Stimulated activated CD4-positive, alpha-beta T cell treated with anti-CD3 and anti-CD28 coated beads, Interleukin-2, amount 100 ng/mL, for 4 hours (primary cell): ENCODE results near the gene OPA1.

ENCODE experiments used
- DNase-seq: peaks from one replicate; pipeline ENCODE4 v3.0.0-alpha.2; 2020; ENCODE audit warnings: low read depth

The OPA1 gene

GRCh38 chr3:193655831-193656433 lies 62.9 kb downstream of the OPA1 start:
- DNase-seq, result no peak

- DNase-seq, result no peak
These were observed 63.4 kb downstream of the OPA1 start for GRCh38 chr3:193656445-193656844.

GRCh38 chr3:193656878-193657282 lies 63.9 kb downstream of the OPA1 start:
- DNase-seq, result no peak

- DNase-seq, result no peak
These were observed 67.2 kb downstream of the OPA1 start for GRCh38 chr3:193660171-193660570.

- DNase-seq, result no peak
These were observed 67.8 kb downstream of the OPA1 start for GRCh38 chr3:193660698-193661411.

GRCh38 chr3:193662757-193663322 lies 69.8 kb downstream of the OPA1 start:
- DNase-seq, result no peak

GRCh38 chr3:193665370-193665989 lies 72.5 kb downstream of the OPA1 start:
- no peak for DNase-seq

GRCh38 chr3:193673845-193674244 lies 80.8 kb downstream of the OPA1 start:
- DNase-seq, result no peak

- no peak for DNase-seq
These were observed 81.7 kb downstream of the OPA1 start for GRCh38 chr3:193674714-193675113.

GRCh38 chr3:193677734-193678133 lies 84.7 kb downstream of the OPA1 start:
- no peak for DNase-seq

- no peak for DNase-seq
These were observed 87.2 kb downstream of the OPA1 start for GRCh38 chr3:193680220-193680619.

- no peak for DNase-seq
These were observed 88.6 kb downstream of the OPA1 start for GRCh38 chr3:193681631-193682030.

- no peak for DNase-seq
These were observed 93.9 kb downstream of the OPA1 start for GRCh38 chr3:193686665-193687483.

- DNase-seq, result no peak
These were observed 96.1 kb downstream of the OPA1 start for GRCh38 chr3:193688834-193689714.

- DNase-seq, result no peak
These were observed 100.8 kb downstream of the OPA1 start for GRCh38 chr3:193693774-193694173.

GRCh38 chr3:193701953-193702635 lies 109.1 kb downstream of the OPA1 start:
- no peak for DNase-seq

- DNase-seq, result no peak
These were observed 110.0 kb downstream of the OPA1 start for GRCh38 chr3:193702967-193703366.

- DNase-seq, result no peak
These were observed 111.4 kb downstream of the OPA1 start for GRCh38 chr3:193704431-193704830.

GRCh38 chr3:193708270-193708669 lies 115.3 kb downstream of the OPA1 start:
- DNase-seq, result no peak

GRCh38 chr3:193710286-193711165 lies 117.5 kb downstream of the OPA1 start:
- DNase-seq, result no peak
